GDM1 (cell line): Measurements from ENCODE around the gene TLDC2.
"Not testable (repeated sequence)": the region's sequence is repeated elsewhere in the genome, so short reads cannot be mapped to it uniquely, and the experiment has no call there.

Experiments
- DNase-seq: peaks from one replicate; lab custom pipeline; 2025; lab: John Stamatoyannopoulos, UW

The TLDC2 gene

DNA sequence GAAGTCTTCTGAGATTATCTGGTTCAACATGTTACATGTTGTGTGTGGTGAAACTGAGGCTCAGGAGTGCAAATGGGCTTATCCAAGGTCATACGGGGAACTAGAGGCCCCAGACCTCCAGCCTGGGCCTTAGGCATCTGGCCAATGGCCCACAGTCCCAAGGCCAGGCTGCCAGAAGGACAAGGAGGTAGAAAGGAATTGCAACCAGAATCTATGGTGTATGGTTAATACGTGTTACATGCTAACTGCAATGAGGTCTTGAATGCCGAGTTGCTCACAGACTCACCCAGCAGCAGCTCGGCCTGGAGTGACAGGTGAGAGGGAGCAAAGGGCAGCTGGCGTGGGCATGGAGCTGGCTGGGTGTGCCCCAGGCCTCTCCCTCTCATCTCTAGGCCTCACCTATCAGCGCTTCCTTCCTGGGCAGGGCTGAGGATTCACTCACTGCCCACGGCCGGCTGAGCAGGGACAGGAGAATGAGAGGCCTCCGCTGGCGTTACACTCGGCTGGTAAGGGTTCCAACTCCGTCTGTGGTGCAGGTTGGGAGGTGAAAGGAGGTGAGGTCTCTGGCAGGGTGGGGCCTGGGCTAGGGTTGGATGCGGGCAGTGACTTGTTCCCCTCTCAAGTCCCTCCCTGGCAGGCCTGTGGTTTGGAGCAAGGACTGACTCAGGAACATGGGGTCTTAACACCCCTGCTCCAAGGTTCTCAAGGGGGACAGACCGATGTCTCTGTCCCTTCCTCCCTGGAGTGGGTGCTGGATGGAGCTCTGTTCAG lies at the start of gene TLDC2:
TSS of gene TLDC2 (plus strand) at position 437 of the 771 bp plus-strand sequence. CDS start at position 474, 37 bp downstream.
- DNase-seq: no peak

DNA sequence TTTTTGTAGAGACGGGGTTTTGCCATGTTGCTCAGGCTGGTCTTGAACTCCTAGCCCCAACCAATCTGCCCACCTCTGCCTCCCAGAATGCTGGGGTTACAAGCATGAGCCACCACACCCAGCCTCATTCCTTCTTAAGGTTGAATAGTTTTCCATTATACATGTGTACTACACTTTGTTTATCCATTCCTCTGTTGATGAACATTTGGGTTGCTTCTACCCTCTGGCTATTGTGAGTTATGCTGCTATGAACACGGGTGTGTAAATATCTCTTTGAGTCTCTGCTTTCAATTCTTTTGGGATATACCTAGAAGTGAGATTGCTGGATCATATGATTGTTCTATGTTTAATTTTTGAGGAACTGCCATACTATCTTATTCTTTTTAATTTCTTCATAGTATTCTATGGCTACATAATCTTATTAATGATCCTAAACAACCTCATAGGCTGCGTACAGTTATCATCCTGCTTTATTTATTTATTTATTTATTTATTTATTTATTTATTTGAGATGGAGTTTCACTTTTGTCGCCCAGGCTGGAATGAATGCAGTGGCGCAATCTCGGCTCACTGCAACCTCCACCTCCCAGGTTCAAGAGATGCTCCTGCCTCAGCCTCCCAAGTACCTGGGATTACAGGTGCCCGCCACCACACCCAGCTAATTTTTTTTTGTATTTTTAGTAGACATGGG lies 49.2 kb upstream of the TLDC2 start:
- no peak for DNase-seq

DNA sequence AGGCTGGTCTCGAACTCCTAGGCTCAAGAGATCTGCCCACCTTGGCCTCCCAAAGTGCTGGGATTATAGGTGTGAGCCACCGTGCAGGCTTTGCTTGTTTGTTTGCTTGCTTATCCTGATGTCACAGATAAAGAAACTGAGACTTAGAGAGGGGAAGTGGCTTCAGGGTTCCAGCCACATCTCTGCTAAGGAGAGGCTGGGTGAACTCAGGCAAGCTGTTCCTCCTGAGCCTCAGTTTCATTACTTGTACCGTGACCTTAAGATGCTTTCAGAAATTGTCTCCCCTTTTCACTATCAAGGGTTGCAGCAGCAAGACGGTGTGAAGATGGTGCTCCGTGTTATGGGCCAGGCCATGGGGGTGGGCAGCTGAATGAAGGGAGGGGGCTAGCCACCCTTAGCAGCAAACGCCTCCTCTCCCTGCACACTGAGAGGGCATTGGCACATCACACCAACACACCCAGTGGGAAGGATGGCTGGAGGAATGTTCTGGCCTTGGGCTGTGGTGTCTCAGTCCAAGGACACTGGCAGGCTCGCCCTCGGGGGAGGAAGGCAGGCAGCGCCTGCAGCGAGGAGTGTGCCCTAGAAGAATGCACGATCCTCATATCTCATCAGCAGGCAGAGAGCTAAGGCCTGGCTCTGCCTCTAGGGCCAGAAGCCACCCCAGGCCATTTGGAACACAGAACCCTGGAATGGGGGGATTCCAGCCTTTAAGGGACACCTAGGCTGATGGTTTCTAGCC lies 48.2 kb upstream of the TLDC2 start:
- no peak for DNase-seq

DNA sequence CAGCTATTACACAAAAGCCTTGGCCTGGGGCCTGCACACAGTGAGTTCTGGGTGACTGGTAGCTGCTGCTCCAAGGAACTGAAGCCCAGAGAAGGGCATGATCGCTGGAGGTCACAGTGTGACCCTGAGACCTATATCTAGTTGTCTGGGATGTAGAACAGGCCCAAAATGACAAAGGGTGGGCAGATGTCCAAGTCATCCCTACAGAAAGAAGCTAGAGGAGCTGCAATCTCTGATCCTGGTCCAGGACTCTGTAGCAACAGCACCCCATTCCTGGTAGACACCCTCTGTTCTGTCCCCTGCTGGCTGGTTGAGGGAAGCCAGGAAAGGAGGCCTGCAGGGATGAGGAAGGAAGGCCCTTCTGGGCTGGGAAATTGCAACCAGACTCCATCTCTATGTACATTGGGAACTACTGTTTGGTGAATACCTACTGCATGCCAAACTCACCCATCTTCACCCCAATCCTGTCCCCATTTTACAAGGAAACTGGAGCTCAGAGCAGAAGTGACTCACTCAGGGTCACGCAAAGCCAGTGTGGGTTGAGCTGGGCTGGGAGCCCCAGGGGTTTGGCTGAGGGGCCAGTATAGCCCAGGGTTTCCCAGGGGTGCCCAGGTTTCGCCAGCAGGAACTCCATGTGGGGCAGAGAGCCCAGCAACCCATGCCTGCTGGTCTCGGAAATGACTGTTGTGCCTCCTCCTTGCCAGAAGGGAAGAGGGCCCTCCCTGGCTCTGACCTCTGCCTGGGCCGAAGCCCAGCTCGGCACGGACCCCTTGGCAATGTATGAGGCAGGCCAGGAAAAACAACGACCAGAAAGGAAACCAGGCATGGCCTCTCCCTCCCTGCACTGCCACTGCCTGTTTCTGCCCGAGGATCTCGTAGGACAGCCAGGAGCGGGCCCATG lies 44.9 kb upstream of the TLDC2 start:
- no peak for DNase-seq

DNA sequence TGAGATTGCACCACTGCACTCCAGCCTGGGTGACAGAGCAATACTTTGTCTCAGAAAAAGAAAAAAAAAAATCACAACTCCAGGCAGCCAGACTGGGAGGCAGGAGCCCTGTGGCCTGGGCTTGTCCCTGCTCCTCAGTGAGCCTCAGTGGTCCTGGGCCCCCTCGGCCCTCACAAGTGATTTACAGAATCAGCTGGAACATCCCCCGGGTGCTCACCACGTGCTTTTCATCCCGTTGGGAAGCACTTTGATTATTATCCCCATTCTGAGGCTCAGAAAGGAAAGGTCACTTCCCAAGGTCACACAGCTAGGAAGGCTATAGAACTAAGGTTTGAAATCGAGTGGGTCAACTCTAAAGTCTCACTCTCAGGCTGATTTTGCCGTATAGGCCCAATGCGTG lies 43.1 kb upstream of the TLDC2 start:
- no peak for DNase-seq

DNA sequence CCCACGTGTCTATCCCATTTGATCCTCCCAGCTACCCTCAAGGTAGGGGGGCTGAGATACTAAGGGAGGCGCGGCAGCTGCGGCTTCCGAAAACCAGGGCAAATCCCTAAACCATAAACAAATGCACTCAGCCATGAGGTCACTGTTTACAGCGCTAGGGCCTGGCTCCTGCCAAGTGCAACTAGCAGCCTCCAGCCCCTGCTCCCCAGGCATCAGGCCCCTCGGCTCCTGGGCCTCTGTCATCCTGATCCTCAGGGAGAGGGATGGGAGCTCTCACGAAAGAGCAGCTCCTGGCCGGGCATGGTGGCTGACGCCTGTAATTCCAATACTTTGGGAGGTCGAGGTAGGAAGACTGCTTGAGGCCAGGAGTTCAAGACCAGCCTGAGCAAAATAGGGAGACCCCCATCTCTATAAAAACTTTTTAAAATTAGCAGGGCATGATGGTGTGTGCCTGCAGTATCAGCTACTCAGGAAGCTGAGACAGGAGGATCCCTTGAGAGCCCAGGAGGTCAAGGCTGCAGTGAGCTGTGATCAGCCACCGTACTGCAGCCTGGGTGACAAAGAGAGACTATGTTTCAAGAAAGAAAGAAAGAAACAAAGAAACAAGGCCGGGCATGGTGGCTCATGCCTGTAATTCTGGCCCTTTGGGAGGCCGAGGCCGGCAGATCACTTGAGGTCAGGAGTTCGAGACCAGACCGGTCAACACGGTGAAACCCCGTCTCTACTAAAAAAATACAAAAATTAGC lies 42.5 kb upstream of the TLDC2 start:
- no peak for DNase-seq

DNA sequence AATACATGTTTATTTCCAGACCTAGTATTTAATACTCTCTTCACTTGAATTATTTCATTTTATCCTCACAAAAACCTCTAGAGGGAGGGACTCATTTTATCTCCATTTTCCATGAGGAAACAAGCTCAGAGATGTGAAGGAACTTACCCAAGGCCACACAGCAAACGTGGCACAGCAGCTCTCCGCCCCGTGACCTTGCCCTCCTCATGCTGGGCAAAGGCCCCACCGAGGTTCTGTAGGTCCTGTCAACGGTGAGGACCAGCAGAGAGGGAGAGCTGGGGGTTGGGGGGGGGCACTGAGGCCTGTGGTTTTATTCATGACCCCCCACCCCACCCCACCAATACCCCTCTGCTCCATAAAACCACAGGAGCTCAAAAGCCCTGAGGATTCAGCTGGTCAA lies 40.9 kb upstream of the TLDC2 start:
- no peak for DNase-seq

DNA sequence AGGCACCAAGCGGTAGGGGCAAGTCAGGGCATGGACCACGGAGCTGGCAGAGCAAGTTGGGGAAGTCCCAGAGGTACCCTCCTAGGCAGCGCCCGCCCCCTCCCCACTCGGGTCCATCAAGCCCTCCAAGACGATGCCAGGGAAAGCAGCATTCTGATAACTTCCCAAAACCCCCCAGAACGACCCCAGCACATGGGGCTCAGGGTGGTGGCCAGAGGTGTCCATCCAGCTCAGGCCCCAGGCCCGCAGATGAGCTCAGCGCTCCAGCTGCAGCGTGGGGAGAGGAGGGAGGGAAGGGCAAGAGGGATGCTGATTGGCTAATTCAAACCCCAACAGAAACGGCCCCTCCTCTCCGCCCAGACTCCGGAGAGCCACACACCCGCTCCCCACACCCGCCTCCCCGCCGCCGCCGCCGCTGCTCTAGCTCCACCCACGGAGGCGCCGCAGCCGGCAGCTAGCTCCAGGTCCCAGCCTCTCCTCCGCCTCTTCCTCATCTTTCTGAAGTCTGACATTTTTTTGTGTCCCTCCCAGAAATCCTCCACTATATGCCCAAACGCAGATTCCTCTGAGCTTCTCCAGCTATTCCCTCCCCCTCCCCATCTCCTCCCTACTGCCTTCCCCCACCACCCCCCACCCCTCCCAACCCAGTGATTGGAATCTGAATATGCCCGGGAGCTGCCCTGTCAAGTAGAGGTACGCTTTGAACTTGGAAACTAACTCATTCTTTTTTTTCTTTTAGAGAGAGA lies 40.3 kb upstream of the TLDC2 start:
- DNase-seq: peak; percentile 95

DNA sequence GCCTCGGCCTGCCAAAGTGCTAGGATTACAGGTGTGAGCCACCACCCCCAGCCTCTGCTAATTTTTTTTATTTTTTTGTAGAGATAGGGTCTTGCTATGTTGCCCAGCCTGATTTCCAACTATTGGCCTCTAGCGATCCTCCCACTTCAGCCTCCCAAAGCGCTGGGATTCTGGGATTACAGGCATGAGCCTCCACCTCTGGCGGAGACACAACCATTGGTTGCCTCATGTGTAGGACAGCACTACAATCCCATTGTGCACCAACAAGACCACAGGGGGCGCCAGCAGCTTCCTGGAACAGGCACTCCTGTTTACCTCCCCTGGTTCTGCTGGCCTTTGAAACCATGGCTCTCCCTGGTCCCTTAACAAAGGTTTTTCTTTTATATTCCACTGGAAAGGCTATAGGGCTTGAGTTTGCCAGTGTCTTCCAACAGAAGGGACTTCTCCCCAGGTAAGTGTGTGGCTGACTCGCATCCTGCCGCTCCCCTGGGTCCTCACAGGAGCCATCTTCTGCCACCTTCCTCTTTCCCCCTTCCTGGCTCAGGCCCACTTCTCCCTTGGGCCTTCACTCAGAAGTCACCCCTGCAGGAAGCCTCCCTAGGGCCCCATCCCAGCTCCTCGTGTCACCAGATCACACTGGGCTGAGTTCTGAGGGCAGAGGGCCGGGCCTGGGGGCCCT lies 39.2 kb upstream of the TLDC2 start:
- peak; percentile 68 for DNase-seq

DNA sequence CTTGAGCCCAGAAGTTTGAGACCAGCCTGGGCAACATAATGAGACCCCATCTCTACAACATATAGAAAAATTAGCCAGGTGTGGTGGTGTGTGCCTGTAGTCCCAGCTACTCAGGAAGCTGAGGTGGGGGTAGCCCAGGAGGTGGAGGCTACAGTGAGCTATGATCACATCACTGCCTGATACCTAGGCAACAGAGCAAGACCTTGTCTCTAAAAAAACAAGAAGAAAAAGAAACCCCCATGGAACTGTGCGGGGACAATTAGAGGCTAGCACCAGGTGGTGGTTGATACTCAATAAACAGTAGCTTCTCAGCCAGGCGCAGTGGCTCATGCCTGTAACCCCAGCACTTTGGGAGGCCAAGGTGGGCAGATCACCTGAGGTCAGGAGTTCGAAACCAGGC lies 37.6 kb upstream of the TLDC2 start:
- not testable (repeated sequence) for DNase-seq

DNA sequence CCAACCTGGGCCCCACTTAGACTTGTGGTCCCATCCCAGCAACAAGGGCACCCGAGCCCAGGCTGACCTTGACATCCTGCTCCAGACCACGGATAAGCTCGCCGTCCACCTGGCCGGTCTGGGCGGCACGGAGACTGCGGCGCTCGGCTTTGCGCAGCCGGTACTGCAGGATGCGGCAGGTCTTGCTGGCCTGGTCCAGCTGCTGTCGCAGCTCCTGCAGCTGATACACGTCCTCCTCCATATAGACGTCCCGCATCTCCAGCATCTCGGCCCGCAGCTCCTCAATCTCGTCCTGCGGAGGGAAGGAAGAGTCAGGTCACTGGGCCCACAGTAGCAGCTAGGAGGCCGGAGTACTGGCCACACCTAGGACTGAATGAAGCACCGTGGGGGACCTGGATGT lies 36.8 kb upstream of the TLDC2 start:
- DNase-seq: no peak

DNA sequence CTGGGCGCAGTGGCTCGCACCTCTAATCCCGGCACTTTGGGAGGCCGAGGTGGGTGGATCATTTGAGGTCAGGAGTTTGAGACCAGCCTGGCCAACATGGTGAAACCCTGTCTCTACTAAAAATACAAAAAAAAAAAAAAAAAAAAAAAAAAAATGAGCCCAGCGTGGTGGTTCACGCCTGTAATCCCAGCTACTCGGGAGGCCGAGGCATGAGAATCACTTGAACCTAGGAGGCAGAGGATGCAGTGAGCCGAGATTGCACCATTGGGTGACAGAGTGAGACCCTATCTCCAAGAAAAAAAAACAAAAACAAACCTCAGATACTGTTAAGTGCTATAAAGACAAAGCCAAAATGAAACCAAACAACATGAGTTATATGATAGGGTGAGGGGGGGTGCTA lies 34.9 kb upstream of the TLDC2 start:
- DNase-seq: not testable (repeated sequence)

DNA sequence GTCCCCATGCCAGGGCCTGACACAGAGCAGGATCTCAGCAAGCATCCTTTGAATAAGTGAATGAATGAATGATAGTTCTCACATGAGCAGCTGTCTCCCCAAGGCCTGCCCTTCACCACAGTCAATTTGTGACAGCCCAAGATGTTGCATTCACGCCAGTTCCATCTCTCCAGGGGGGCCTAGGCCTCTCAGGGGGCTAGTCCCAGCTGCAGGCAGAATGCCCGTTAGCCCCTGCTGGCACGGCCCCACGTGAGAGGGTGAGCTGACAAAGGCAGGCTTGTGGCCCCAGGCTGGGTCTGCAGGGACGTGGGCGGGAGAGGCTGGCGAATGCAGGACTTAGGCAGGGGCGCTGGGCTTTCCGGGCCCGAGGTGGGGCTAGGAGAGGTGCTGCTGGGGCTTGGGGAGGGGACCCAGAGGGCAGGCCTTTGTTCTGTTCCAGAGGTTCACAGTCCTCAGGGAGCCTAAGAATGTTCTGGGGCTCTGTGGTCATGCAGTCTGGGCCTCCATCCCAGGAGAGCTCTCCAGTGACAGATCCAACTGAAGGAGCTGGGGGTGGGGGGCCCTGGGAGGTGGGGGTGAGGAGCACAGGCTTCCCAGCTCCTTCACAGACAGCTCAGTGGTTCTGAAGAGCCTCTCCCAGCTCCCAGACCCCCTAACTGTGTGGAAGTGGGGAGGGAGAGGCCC lies 30.5 kb upstream of the TLDC2 start:
- no peak for DNase-seq

DNA sequence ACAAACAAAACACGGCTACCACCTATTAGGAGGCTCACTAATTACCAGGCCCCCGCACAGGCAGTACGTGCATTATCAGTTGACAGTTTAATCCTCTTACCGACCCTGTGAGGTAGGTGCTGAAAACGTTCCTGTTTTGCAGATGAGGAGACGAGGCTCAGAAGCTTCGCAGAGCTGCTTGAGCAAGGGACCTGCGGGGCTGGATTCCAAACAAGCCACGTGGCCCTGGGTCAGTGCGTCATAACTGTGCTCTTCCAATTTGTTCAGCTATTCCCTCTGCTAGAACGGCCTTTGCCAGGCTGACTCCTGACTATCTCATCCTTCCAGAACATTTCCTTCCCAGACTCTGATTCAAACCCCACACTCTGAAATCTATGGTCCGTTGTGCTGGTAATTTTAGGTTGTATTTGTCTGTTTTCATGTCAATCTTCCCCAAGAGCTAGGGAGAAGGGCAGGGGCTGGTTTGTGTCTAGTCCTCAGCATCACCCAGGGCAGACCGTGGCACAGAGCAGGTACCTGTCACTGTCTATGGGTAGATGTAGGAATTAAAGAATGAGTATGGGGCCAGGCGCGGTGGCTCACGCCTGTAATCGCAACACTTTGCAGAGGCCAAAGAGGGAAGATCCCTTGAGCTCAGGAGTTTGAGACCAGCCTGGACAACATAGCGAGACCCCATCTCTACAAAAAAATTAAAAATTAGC lies 28.8 kb upstream of the TLDC2 start:
- DNase-seq: no peak

DNA sequence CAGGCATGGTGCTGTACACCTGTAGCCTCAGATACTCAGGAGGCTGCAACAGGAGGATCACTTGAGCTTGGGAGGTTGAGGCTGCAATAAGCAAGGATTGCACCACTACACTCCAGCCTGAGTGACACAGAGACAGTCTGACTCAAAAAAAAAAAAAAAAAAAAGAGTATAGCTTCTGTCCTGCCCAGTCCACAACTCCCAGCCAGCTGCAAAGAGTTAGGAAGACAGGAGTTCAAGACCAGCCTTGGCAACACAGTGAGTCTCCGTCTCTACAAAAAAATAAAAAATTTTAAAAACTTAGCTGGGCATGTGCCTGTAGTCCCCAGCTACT lies 28.3 kb upstream of the TLDC2 start:
- no peak for DNase-seq

DNA sequence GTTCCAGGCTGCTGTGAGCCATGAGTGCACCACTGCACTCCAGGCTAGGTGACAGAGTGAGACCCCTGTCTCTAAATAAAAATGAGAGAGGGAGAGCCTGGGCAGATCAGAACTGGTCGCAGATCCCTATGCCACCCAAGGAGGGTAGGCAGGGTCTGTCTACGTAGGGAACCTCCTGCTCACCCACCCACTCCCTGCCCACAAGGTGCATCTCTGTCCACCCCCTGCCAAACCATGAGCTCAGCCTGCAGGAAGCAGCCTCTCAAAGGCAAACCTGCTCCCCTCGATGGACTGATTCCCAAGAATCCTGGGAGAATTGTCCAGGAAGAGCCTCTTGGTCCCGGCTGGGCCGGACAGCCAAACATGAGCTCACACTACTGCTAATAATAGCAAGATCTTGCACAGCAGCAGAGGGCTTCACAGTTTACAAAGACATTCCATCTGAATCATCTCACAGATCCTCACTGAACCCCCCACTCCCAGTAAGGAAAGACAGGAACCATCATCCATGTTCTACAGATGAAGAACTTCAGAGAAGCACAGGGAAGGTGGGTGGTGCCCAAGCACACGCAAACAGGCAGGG lies 27.8 kb upstream of the TLDC2 start:
- DNase-seq: no peak

DNA sequence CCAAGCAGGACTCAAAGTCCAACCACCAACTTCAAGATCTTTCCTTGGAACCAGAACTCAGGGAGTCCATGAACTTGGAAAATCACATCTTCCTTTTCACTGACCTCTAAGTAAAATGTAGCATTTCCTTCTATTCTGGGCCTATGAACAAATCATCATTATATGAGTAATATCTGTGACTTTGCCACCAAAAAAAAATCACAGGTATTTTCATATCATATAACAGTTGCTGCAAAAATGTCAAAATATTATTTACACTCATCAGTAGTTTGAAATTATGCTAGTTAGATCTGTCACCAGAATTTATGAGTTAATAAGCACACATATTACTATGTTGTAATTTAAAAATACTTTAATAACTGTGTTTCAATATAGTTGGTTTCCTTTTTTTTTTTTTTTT lies 27.3 kb upstream of the TLDC2 start:
- DNase-seq: no peak

DNA sequence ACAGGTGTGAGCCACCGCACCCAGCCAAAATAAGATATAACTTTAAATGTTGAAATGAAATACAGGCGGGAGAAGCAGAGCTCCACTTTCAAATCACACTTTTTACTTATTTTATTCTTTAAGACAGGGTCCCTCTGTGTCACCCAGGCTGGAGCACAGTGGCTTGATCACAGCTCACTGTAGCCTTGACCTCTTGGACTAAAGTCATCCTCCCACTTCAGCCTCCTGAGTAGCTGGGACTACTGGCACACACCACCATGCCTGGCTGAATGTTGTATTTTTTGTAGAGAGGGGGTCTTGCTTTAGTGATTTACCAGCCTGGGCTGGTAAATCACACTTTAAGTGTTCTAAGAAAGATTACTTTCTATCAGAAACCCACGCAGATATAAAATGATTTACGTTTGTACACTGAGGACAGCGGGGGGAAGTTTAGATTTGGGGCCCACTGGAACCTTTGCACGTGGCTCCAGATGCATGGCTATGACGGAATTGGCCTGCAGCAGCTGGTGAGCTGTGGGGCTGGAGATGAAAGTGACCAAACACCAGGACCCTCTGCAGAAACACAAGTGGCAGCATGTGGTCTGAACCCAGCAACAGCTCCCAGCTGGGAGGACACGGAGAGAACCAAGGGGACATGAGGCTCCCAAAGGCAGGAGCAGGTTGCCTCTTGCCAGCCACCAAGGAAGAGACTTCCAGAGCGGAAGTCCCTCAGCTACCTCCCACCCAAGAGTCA lies 26.4 kb upstream of the TLDC2 start:
- no peak for DNase-seq
